GM23338 (cell line): ENCODE measurements around the gene CDK3. TPM values are rescaled to one million over a fixed set of nuclear protein-coding genes. Genes with fewer than 3 reads are reported as not detected.
"Not testable (repeated sequence)": the region's sequence is repeated elsewhere in the genome, so short reads cannot be mapped to it uniquely, and the experiment has no call there.

Experiments used
- ATAC-seq: fragments of 200-7000 bp; cut with Tn5 transposase; 3 replicates; pipeline ENCODE4 v1.9.1; 2020
- DNase-seq: peaks from one replicate; pipeline ENCODE4 v3.0.0-alpha.2; 2015; ENCODE audit warnings: low spot score
- H2AFZ ChIP-seq: fragments of 200-600 bp; sonication (generic); 2 replicates; pipeline ENCODE4 v1.8.0; 2016; ENCODE audit warnings: antibody characterized with exemption, mild to moderate bottlenecking, moderate library complexity
- H3F3A ChIP-seq: fragments of 200-600 bp; sonication (generic); replicated peaks from 2 replicates; pipeline ENCODE4 v1.8.0; 2017; ENCODE audit warnings: antibody characterized with exemption, mixed run types, low read depth
- H3K27ac ChIP-seq: fragments of 200-600 bp; sonication (generic); 2 replicates; pipeline ENCODE4 v1.6.1; 2016; ENCODE audit warnings: low read depth
- H3K27me3 ChIP-seq: fragments of 200-600 bp; sonication (generic); 2 replicates; pipeline ENCODE4 v1.8.0; 2016; ENCODE audit warnings: mild to moderate bottlenecking, mixed run types, moderate library complexity; ENCODE audit not compliant: insufficient read depth
- H3K36me3 ChIP-seq: fragments of 200-600 bp; sonication (generic); 2 replicates; pipeline ENCODE4 v1.8.0; 2016; ENCODE audit warnings: mild to moderate bottlenecking; ENCODE audit not compliant: insufficient read depth
- H3K4me1 ChIP-seq: fragments of 200-600 bp; sonication (generic); 2 replicates; pipeline ENCODE4 v1.8.0; 2016; ENCODE audit warnings: mild to moderate bottlenecking, moderate library complexity; ENCODE audit not compliant: insufficient read depth
- H3K4me2 ChIP-seq: fragments of 200-600 bp; sonication (generic); 2 replicates; pipeline ENCODE4 v1.7.1; 2017; ENCODE audit warnings: mixed run types
- H3K4me3 ChIP-seq: fragments of 200-600 bp; sonication (generic); 2 replicates; pipeline ENCODE4 v1.6.1; 2016; ENCODE audit warnings: mixed run types
- H3K79me2 ChIP-seq: fragments of 200-600 bp; sonication (generic); replicated peaks from 2 replicates; pipeline ENCODE4 v1.8.0; 2017; ENCODE audit warnings: mild to moderate bottlenecking; ENCODE audit not compliant: insufficient read depth
- H3K9me2 ChIP-seq: fragments of 200-600 bp; sonication (generic); 2 replicates; pipeline ENCODE4 v1.8.0; 2017; ENCODE audit not compliant: insufficient read depth
- H4K20me1 ChIP-seq: fragments of 200-600 bp; sonication (generic); replicated peaks from 2 replicates; pipeline ENCODE4 v1.8.0; 2017; ENCODE audit warnings: mild to moderate bottlenecking; ENCODE audit not compliant: insufficient read depth
- H3K27ac Mint-ChIP-seq: 2 replicates; pipeline ENCODE4 v1.8.0; 2020; ENCODE audit warnings: inconsistent platforms, mild to moderate bottlenecking, moderate library complexity, mixed read lengths
- H3K27me3 Mint-ChIP-seq: 3 replicates; pipeline ENCODE4 v1.8.0; 2022; ENCODE audit warnings: low read depth, mild to moderate bottlenecking, moderate library complexity, mixed read lengths, inconsistent platforms; ENCODE audit not compliant: insufficient read depth, poor library complexity
- H3K36me3 Mint-ChIP-seq: 3 replicates; pipeline ENCODE4 v1.8.0; 2021; ENCODE audit warnings: low read depth, mild to moderate bottlenecking, inconsistent platforms, moderate library complexity, mixed read lengths
- H3K4me1 Mint-ChIP-seq: 3 replicates; pipeline ENCODE4 v1.8.0; 2020; ENCODE audit warnings: mild to moderate bottlenecking, inconsistent platforms, mixed read lengths
- H3K4me3 Mint-ChIP-seq: 3 replicates; pipeline ENCODE4 v1.8.0; 2021; ENCODE audit warnings: moderate library complexity, mild to moderate bottlenecking, inconsistent platforms, mixed read lengths
- H3K9me3 Mint-ChIP-seq: 3 replicates; pipeline ENCODE4 v1.8.0; 2020; ENCODE audit warnings: moderate library complexity, mild to moderate bottlenecking, inconsistent platforms, mixed read lengths
- CREB1 ChIP-seq: fragments of 250-450 bp; sonication (Bioruptor Pico); IDR thresholded peaks from 2 replicates; pipeline ENCODE4 v1.5.0; 2020; ENCODE audit warnings: low read depth, mild to moderate bottlenecking, moderate library complexity
- CTCF ChIP-seq, 2 experiments: fragments of 200-600 bp in 1 of 2; sonication (generic) in 1 of 2; conservative IDR thresholded peaks; 2 replicates each; pipeline versions ENCODE4 v1.5.1 to v1.6.1; 2016 to 2017; ENCODE audit warnings: antibody characterized with exemption in 2 of 2, low read depth in 2 of 2, mild to moderate bottlenecking in 2 of 2, moderate library complexity in 1 of 2
- ETS1 ChIP-seq: IDR thresholded peaks from 2 replicates; pipeline ENCODE4 v1.6.1; 2016; ENCODE audit warnings: antibody characterized with exemption
- EZH2 ChIP-seq: fragments of 200-600 bp; sonication (generic); IDR thresholded peaks from one replicate; pipeline ENCODE4 v1.8.0; 2017; ENCODE audit warnings: antibody characterized with exemption, mild to moderate bottlenecking, low read depth; ENCODE audit not compliant: unreplicated experiment
- EZH2phosphoT487 ChIP-seq: fragments of 200-600 bp; sonication (generic); IDR thresholded peaks from one replicate; pipeline ENCODE4 v1.8.1; 2018; ENCODE audit warnings: antibody characterized with exemption; ENCODE audit not compliant: unreplicated experiment
- JUNB ChIP-seq: IDR thresholded peaks from one replicate; pipeline ENCODE4 v1.6.1; 2016; ENCODE audit warnings: antibody characterized with exemption; ENCODE audit not compliant: unreplicated experiment
- NANOG ChIP-seq: IDR thresholded peaks from 2 replicates; pipeline ENCODE4 v1.6.1; 2016; ENCODE audit warnings: antibody characterized with exemption, borderline replicate concordance
- POLR2AphosphoS5 ChIP-seq: IDR thresholded peaks from 2 replicates; pipeline ENCODE4 v1.6.1; 2016; ENCODE audit warnings: antibody characterized with exemption, low read depth
- REST ChIP-seq: IDR thresholded peaks from one replicate; pipeline ENCODE4 v1.6.1; 2018; ENCODE audit warnings: antibody characterized with exemption; ENCODE audit not compliant: unreplicated experiment
- STAT1 ChIP-seq: IDR thresholded peaks from one replicate; pipeline ENCODE4 v1.6.1; 2016; ENCODE audit warnings: antibody characterized with exemption; ENCODE audit not compliant: unreplicated experiment
- ZNF114 ChIP-seq: fragments of 250-450 bp; sonication (Bioruptor Pico); IDR thresholded peaks from 2 replicates; pipeline ENCODE4 v1.5.0; 2020; ENCODE audit warnings: mild to moderate bottlenecking, moderate library complexity
- ZNF331 ChIP-seq: fragments of 250-450 bp; sonication (Bioruptor Pico); IDR thresholded peaks from 2 replicates; pipeline ENCODE4 v1.5.0; 2020; ENCODE audit warnings: low read depth, mild to moderate bottlenecking, moderate library complexity
- polyA plus RNA-seq: library from polyadenylated mRNA; unstranded; fragments of >200 nt; fragmentation: Nextera tagmentation; extraction: Ambion mirVana; gene quantifications from 2 replicates; pipeline ENCODE4 v1.2.1, GENCODE V29; 2016
- total RNA-seq: library from RNA; depleted of rRNA; stranded (reverse); fragments of >200 nt; shearing (Covaris generic); gene quantifications from 2 replicates; pipeline ENCODE4 v1.2.3, GENCODE V29; 2014

Gene CDK3
- total and polyA plus RNA-seq, 2 experiments from 2014 or later: 7.9 to 10.2 TPM

GRCh38 chr17:76042868-76043267, 42.2 kb downstream of the CDK3 start:
- not testable (repeated sequence) for H3K27me3 Mint-ChIP-seq, H3K27me3 ChIP-seq, H3K9me2 ChIP-seq, H3K4me3 ChIP-seq, ATAC-seq, H3K27ac Mint-ChIP-seq, H4K20me1 ChIP-seq, H3K4me3 Mint-ChIP-seq, H3K4me1 ChIP-seq, DNase-seq, H2AFZ ChIP-seq, H3K27ac ChIP-seq, H3K4me2 ChIP-seq, H3K79me2 ChIP-seq, H3K9me3 Mint-ChIP-seq
- H3K36me3 Mint-ChIP-seq: peaks cover 83% of the 10 kb centered on the region
- H3K36me3 ChIP-seq: peaks cover 62% of the 10 kb centered on the region
- peaks cover 22% of the 10 kb centered on the region; the same call in 1 of the 2 replicates for H3F3A ChIP-seq
- peaks cover 15% of the 10 kb centered on the region for H3K4me1 Mint-ChIP-seq

- not testable (repeated sequence) for H3K27ac ChIP-seq, H3K79me2 ChIP-seq, H3K4me3 Mint-ChIP-seq, H3K27me3 ChIP-seq, H3K4me1 ChIP-seq, DNase-seq, H3K4me2 ChIP-seq, H3K4me3 ChIP-seq, H3K9me2 ChIP-seq, H3K27ac Mint-ChIP-seq, ATAC-seq, H3K9me3 Mint-ChIP-seq, H2AFZ ChIP-seq, H4K20me1 ChIP-seq, H3K27me3 Mint-ChIP-seq
- Mint-ChIP-seq H3K36me3 (peaks cover 84% of the 10 kb centered on the region), H3K4me1 (peaks cover 18% of the 10 kb centered on the region)
- Histone ChIP-seq H3F3A (peaks cover 12% of the 10 kb centered on the region; the same call in 1 of the 2 replicates), H3K36me3 (peaks cover 59% of the 10 kb centered on the region)
Observed at GRCh38 chr17:76044475-76045007, 43.9 kb downstream of the CDK3 start.

- Histone ChIP-seq H3K79me2 (0 out of 2 replicates have a peak, but pooled peaks cover under 1% of the 10 kb centered on the region), H3K36me3 (peaks cover 56% of the 10 kb centered on the region), H3K4me3 (no peak overlapping the region), H2AFZ (no peak overlapping the region), H3K27ac (no peak overlapping the region), H3F3A (peaks cover 22% of the 10 kb centered on the region; the same call in 1 of the 2 replicates), H3K9me2 (no peaks in the 10 kb centered on the region), H3K4me2 (no peak overlapping the region), H3K4me1 (peaks cover 9% of the 10 kb centered on the region; the same call in 1 of the 2 replicates), H3K27me3 (no peaks in the 10 kb centered on the region), H4K20me1 (peaks cover 6% of the 10 kb centered on the region)
- Mint-ChIP-seq H3K27me3 (peaks cover 3% of the 10 kb centered on the region), H3K9me3 (no peaks in the 10 kb centered on the region), H3K27ac (no peak overlapping the region), H3K36me3 (peaks cover 84% of the 10 kb centered on the region), H3K4me1 (peaks cover 9% of the 10 kb centered on the region), H3K4me3 (no peak overlapping the region)
- DNase-seq: no peak
- no peak for ATAC-seq
- TF ChIP-seq CREB1 (CRISPR knock-in tag) (no peak), ZNF331 (no peak), REST (no peak), POLR2AphosphoS5 (no peak), ZNF114 (CRISPR knock-in tag) (no peak), STAT1 (no peak), EZH2phosphoT487 (no peak), JUNB (no peak), NANOG (no peak), CTCF (conservative IDR thresholded peaks at IDR 0.05; ENCODE audit: low read depth in 2 of 2) (no peak), EZH2 (no peak), ETS1 (no peak)
Observed at GRCh38 chr17:76046064-76046463, 45.4 kb downstream of the CDK3 start.
